ENCODE results near the gene RIMS4.

Gene RIMS4

DNA sequence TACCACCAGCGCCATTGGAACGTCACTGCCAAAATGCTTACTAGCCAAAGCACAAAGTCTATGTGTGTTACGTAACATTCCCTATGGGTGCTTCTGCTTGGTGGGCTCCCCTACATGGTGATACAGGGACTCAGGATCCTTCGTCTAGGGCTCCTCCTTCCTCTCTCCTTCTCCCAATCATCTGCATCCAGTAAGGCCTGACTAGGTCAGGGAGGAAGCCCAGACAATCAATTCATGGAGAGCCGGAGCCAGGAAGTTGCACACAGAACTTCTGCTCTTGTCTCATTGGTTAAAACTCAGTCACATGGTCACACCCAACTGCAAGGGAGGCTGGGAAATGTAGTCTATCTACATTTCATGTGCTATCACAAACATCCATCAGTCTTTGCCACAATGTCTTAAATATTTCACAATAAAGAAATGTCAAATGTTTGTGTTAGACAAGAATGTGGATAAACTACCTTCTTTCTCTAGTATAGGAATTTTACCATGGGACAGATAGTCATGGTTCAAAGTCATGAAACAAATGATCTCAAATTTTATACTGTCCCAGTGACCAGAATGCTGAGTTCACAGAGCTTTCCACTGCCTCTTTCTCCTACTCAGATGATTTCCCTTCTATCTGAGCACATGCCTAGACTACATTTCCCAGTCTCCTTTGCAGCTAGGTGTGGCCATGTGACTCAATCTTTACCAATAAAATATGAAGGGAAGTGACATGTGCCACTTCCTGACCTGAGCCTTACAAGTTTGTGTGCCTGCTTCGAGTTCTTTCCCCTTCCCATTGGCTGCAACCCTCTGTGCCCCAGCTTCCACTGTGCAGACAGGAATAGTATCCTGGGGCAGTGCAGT, 74.0 kb downstream of the RIMS4 start:
- Histone ChIP-seq H3K36me3 (ENCODE audit: control insufficient read depth, insufficient read depth, low read length) (no peaks in the 10 kb centered on the region), H3K9ac (no peak overlapping the region), H3K27ac (no peak overlapping the region)

DNA sequence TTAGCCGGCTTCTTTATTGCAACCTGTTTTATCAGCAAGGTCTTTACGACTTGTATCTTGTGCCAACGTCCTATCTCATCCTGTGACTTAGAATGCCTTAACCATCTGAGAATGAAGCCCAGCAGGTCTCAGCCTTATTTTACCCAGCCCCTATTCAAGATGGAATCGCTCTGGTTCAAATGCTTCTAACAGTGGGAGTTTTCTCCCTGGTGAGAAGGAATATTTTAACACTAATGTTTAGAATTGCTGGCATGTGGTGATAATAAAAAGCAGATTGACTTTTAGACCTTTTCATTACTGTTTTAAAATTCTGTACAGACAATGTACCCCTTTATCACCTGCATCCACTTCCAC, 74.6 kb downstream of the RIMS4 start:
- Histone ChIP-seq H3K9ac (no peak overlapping the region), H3K27ac (no peak overlapping the region), H3K4me2 (ENCODE audit: low read length) (no peak overlapping the region), H3K36me3 (ENCODE audit: control insufficient read depth, insufficient read depth, low read length) (no peaks in the 10 kb centered on the region), H3K27me3 (ENCODE audit: control insufficient read depth, insufficient read depth, low read length) (no peaks in the 10 kb centered on the region), H3K4me1 (no peaks in the 10 kb centered on the region), H2AFZ (no peak overlapping the region), H3K9me3 (ENCODE audit: control insufficient read depth, low read length) (no peaks in the 10 kb centered on the region), H3K79me2 (no peaks in the 10 kb centered on the region), H3K4me3 (ENCODE audit: low read depth, low read length) (no peak overlapping the region)
- TF ChIP-seq, protein P1, sequence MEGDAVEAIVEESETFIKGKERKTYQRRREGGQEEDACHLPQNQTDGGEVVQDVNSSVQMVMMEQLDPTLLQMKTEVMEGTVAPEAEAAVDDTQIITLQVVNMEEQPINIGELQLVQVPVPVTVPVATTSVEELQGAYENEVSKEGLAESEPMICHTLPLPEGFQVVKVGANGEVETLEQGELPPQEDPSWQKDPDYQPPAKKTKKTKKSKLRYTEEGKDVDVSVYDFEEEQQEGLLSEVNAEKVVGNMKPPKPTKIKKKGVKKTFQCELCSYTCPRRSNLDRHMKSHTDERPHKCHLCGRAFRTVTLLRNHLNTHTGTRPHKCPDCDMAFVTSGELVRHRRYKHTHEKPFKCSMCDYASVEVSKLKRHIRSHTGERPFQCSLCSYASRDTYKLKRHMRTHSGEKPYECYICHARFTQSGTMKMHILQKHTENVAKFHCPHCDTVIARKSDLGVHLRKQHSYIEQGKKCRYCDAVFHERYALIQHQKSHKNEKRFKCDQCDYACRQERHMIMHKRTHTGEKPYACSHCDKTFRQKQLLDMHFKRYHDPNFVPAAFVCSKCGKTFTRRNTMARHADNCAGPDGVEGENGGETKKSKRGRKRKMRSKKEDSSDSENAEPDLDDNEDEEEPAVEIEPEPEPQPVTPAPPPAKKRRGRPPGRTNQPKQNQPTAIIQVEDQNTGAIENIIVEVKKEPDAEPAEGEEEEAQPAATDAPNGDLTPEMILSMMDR (IDR thresholded peaks at IDR 0.05), result no peak

More for the DNA sequence above, 74.0 kb downstream of the RIMS4 start:
- Histone ChIP-seq H3K4me2 (ENCODE audit: low read length) (no peak overlapping the region), H3K79me2 (no peaks in the 10 kb centered on the region), H3K27me3 (ENCODE audit: control insufficient read depth, insufficient read depth, low read length) (no peaks in the 10 kb centered on the region), H3K9me3 (ENCODE audit: control insufficient read depth, low read length) (no peaks in the 10 kb centered on the region), H3K4me3 (ENCODE audit: low read depth, low read length) (no peak overlapping the region), H3K4me1 (no peaks in the 10 kb centered on the region), H2AFZ (no peak overlapping the region)
- TF ChIP-seq, protein P1 (IDR thresholded peaks at IDR 0.05), result no peak

DNA sequence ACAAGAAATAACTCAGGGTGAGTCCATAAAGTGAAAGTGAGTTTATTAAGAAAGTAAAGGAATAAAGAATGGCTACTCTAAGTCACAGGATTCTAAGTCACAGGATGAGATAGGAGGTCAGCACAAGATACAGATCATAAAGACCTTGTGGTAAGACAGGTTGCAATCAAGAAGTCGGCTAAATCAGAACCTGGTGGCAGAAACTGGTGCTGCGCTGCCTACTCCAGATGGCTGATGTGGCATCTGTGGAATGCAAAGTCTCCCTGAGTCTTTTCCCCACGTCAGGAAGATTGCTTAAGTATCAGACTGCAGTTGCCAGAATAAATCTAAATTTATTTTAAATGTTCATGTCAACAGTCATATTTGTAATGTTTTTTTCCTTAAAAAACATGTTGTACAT, 75.4 kb downstream of the RIMS4 start:
- H3K27ac ChIP-seq, result no peak overlapping the region
- no peaks in the 10 kb centered on the region for H3K4me1 ChIP-seq

DNA sequence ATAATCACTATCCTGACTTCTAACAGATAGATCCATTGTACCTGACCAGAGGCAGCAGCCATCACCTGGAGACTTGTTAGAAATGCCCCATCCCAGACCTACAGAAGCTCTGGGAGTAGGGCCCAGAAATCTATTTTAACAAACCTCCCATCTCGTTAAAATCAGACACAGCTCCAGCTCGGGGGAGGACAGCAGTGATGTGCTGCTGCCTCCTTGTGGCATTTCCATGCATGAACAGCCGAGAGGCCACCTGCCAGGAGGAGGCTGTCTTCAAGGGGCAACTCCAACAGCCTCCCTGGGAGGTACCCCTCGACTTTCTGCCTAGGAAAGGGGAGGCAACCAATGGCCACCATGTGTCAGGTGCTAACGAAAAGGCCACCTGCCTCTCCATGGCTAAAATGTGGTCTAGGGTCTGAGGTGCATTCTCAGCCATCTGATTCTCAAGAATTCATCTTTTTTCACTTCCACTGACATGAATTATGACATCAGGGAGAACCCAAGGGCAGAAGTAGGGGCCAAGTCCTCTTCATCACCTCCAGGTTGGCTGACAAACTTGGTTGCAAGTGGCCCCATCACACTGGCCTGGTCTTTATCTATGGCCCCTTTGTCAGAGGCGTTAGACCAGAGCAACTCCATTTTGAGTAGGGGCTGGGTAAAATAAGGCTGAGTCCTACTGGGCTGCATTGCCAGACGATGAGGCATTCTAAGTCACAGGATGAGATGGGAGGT, 76.8 kb downstream of the RIMS4 start:
- H3K9ac ChIP-seq, result no peak overlapping the region
- no peaks in the 10 kb centered on the region for H3K27me3 ChIP-seq (ENCODE audit: control insufficient read depth, insufficient read depth, low read length)
- no peak overlapping the region for H3K4me3 ChIP-seq (ENCODE audit: low read depth, low read length)
- TF ChIP-seq, protein P1 (IDR thresholded peaks at IDR 0.05), result peak; percentile 90
- no peaks in the 10 kb centered on the region for H3K4me1 ChIP-seq
- H3K9me3 ChIP-seq (ENCODE audit: control insufficient read depth, low read length), result no peaks in the 10 kb centered on the region
- H2AFZ ChIP-seq, result no peak overlapping the region
- H3K27ac ChIP-seq, result no peak overlapping the region
- H3K4me2 ChIP-seq (ENCODE audit: low read length), result no peak overlapping the region
- H3K36me3 ChIP-seq (ENCODE audit: control insufficient read depth, insufficient read depth, low read length), result no peaks in the 10 kb centered on the region
- no peaks in the 10 kb centered on the region for H3K79me2 ChIP-seq

More for the DNA sequence above, 75.4 kb downstream of the RIMS4 start:
- Histone ChIP-seq H3K9ac (no peak overlapping the region), H2AFZ (no peak overlapping the region), H3K4me3 (ENCODE audit: low read depth, low read length) (no peak overlapping the region), H3K27me3 (ENCODE audit: control insufficient read depth, insufficient read depth, low read length) (no peaks in the 10 kb centered on the region), H3K9me3 (ENCODE audit: control insufficient read depth, low read length) (no peaks in the 10 kb centered on the region), H3K4me2 (ENCODE audit: low read length) (no peak overlapping the region), H3K79me2 (no peaks in the 10 kb centered on the region), H3K36me3 (ENCODE audit: control insufficient read depth, insufficient read depth, low read length) (no peaks in the 10 kb centered on the region)
- TF ChIP-seq, protein P1 (IDR thresholded peaks at IDR 0.05), result no peak

Data from parathyroid adenoma (tissue), 2 donors.